IPS-20b (cell line): ENCODE data around the gene DLX1.
"Not testable (repeated sequence)": the region's sequence is repeated elsewhere in the genome, so short reads cannot be mapped to it uniquely, and the experiment has no call there.

Source experiments
- H3K27ac ChIP-seq: one replicate; pipeline ENCODE4 v1.5.1; 2013; ENCODE audit warnings: low read length
- H3K27me3 ChIP-seq: 2 replicates; pipeline ENCODE4 v1.6.1; 2013; ENCODE audit warnings: mild to moderate bottlenecking, low read length, inconsistent platforms; ENCODE audit not compliant: insufficient read depth
- H3K36me3 ChIP-seq: 2 replicates; pipeline ENCODE4 v1.6.1; 2013; ENCODE audit warnings: low read depth, mild to moderate bottlenecking, inconsistent platforms, low read length, moderate library complexity; ENCODE audit not compliant: insufficient read depth
- H3K4me1 ChIP-seq: 2 replicates; pipeline ENCODE4 v1.6.1; 2013; ENCODE audit warnings: mild to moderate bottlenecking, control low read depth, inconsistent platforms, low read length, moderate library complexity; ENCODE audit not compliant: insufficient read depth
- H3K4me3 ChIP-seq: 2 replicates; pipeline ENCODE4 v1.5.1; 2013; ENCODE audit warnings: mild to moderate bottlenecking, low read length, inconsistent platforms
- H3K9ac ChIP-seq: 2 replicates; pipeline ENCODE4 v1.6.1; 2013; ENCODE audit warnings: low read depth, mild to moderate bottlenecking, inconsistent platforms, low read length, moderate library complexity
- H3K9me3 ChIP-seq: 2 replicates; pipeline ENCODE4 v1.6.1; 2013; ENCODE audit warnings: mild to moderate bottlenecking, low read depth, low read length, inconsistent platforms; ENCODE audit not compliant: insufficient read depth

DLX1 gene

GRCh38 chr2:172114176-172114575 lies 28.9 kb downstream of the DLX1 start:
- H3K27me3 ChIP-seq = peaks cover 13% of the 10 kb centered on the region
- not testable (repeated sequence) for H3K36me3 ChIP-seq, H3K27ac ChIP-seq, H3K9me3 ChIP-seq, H3K9ac ChIP-seq, H3K4me1 ChIP-seq, H3K4me3 ChIP-seq

DNA sequence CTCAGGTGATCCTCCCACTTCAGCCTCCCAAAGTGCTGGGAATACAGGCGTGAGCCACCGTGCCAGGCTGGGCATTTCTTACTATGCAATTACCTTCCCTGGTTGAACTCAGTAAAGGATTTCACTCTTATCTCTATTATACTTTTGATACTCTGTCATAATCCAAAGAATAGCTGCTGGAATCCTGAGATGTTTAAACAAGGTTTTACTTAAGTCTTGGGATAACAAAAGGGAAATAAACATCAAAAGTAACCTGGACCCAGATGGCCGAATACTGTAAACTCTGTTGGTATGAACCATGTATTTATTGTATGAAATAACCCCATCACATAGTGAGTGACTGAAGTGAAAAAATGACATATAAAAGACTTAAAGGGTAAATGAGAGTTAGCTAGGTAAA lies 29.3 kb downstream of the DLX1 start:
- no peaks in the 10 kb centered on the region for H3K36me3 ChIP-seq
- no peaks in the 10 kb centered on the region for H3K9me3 ChIP-seq

GRCh38 chr2:172116107-172116506 lies 30.8 kb downstream of the DLX1 start:
- H3K4me3 ChIP-seq = no peak overlapping the region
- no peak overlapping the region for H3K9ac ChIP-seq
- no peaks in the 10 kb centered on the region; the same call in none of the 2 replicates for H3K27me3 ChIP-seq
- H3K4me1 ChIP-seq = no peaks in the 10 kb centered on the region
- H3K36me3 ChIP-seq = no peaks in the 10 kb centered on the region
- no peak overlapping the region for H3K27ac ChIP-seq
- H3K9me3 ChIP-seq = no peaks in the 10 kb centered on the region

More for the DNA sequence above, 29.3 kb downstream of the DLX1 start:
- H3K4me1 ChIP-seq = no peaks in the 10 kb centered on the region
- H3K9ac ChIP-seq = no peak overlapping the region
- no peak overlapping the region for H3K4me3 ChIP-seq
- H3K27me3 ChIP-seq = peaks cover 9% of the 10 kb centered on the region
- H3K27ac ChIP-seq = no peak overlapping the region

- no peaks in the 10 kb centered on the region; the same call in 1 of the 2 replicates for H3K27me3 ChIP-seq
- no peak overlapping the region for H3K9ac ChIP-seq
- no peaks in the 10 kb centered on the region for H3K36me3 ChIP-seq
- H3K4me1 ChIP-seq = no peaks in the 10 kb centered on the region
- H3K27ac ChIP-seq = no peak overlapping the region
- H3K4me3 ChIP-seq = no peak overlapping the region
- H3K9me3 ChIP-seq = no peaks in the 10 kb centered on the region
These were observed 33.8 kb downstream of the DLX1 start for GRCh38 chr2:172119089-172119488.

GRCh38 chr2:172120118-172120517 lies 34.8 kb downstream of the DLX1 start:
- Histone ChIP-seq H3K9me3 (no peaks in the 10 kb centered on the region), H3K27me3 (no peaks in the 10 kb centered on the region; the same call in 1 of the 2 replicates), H3K4me1 (no peaks in the 10 kb centered on the region), H3K36me3 (no peaks in the 10 kb centered on the region), H3K9ac (no peak overlapping the region), H3K27ac (no peak overlapping the region), H3K4me3 (no peak overlapping the region)

DNA sequence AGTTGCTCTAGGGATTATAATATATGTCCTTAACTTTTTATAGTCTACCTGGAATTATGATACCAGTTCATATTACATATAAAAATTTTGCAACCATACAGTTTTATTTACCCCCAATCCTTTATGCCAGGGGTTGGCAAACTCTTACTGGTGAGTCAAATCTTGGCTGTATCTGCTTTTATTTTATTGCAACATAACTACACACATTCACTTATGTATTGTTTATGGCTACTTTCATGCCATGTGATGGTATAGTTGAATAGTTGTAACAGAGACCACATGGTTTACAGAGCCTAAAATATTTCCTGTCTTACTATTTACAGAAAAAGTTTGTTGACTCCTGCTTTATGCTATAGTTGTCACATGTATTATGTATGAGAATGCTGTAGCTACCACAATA lies 43.2 kb downstream of the DLX1 start:
- no peak overlapping the region for H3K4me3 ChIP-seq
- no peak overlapping the region for H3K27ac ChIP-seq
- peaks cover 7% of the 10 kb centered on the region; the same call in 1 of the 2 replicates for H3K27me3 ChIP-seq
- H3K9me3 ChIP-seq = peaks cover 5% of the 10 kb centered on the region
- H3K4me1 ChIP-seq = peaks cover 17% of the 10 kb centered on the region; the same call in 1 of the 2 replicates
- H3K9ac ChIP-seq = no peak overlapping the region
- H3K36me3 ChIP-seq = no peaks in the 10 kb centered on the region

- no peak overlapping the region for H3K4me3 ChIP-seq
- H3K4me1 ChIP-seq = peaks cover 17% of the 10 kb centered on the region; the same call in 1 of the 2 replicates
- H3K9me3 ChIP-seq = peaks cover 5% of the 10 kb centered on the region
- H3K27ac ChIP-seq = no peak overlapping the region
- peaks cover 7% of the 10 kb centered on the region; the same call in 1 of the 2 replicates for H3K27me3 ChIP-seq
- no peaks in the 10 kb centered on the region for H3K36me3 ChIP-seq
- H3K9ac ChIP-seq = no peak overlapping the region
These were observed 44.1 kb downstream of the DLX1 start for GRCh38 chr2:172129404-172129803.

GRCh38 chr2:172131713-172132555 lies 46.6 kb downstream of the DLX1 start:
- Histone ChIP-seq H3K9me3 (peaks cover 5% of the 10 kb centered on the region), H3K36me3 (no peaks in the 10 kb centered on the region), H3K4me3 (peak overlapping the region; percentile 2; the same call in 1 of the 2 replicates), H3K27ac (no peak overlapping the region), H3K27me3 (peaks cover 7% of the 10 kb centered on the region; the same call in 1 of the 2 replicates), H3K4me1 (peaks cover 17% of the 10 kb centered on the region; the same call in 1 of the 2 replicates), H3K9ac (peak overlapping the region; percentile 0; the same call in 1 of the 2 replicates)

- Histone ChIP-seq H3K4me1 (peaks cover 17% of the 10 kb centered on the region; the same call in 1 of the 2 replicates), H3K27me3 (peaks cover 7% of the 10 kb centered on the region; the same call in 1 of the 2 replicates), H3K9me3 (peaks cover 5% of the 10 kb centered on the region), H3K27ac (no peak overlapping the region), H3K4me3 (no peak overlapping the region), H3K36me3 (no peaks in the 10 kb centered on the region), H3K9ac (no peak overlapping the region)
These were observed 49.0 kb downstream of the DLX1 start for GRCh38 chr2:172134270-172134669.

GRCh38 chr2:172135446-172135845 lies 50.1 kb downstream of the DLX1 start:
- Histone ChIP-seq H3K4me1 (peaks cover 17% of the 10 kb centered on the region; the same call in 1 of the 2 replicates), H3K27me3 (peaks cover 7% of the 10 kb centered on the region; the same call in 1 of the 2 replicates), H3K9ac (no peak overlapping the region), H3K36me3 (no peaks in the 10 kb centered on the region), H3K9me3 (peaks cover 5% of the 10 kb centered on the region), H3K4me3 (no peak overlapping the region), H3K27ac (no peak overlapping the region)

DNA sequence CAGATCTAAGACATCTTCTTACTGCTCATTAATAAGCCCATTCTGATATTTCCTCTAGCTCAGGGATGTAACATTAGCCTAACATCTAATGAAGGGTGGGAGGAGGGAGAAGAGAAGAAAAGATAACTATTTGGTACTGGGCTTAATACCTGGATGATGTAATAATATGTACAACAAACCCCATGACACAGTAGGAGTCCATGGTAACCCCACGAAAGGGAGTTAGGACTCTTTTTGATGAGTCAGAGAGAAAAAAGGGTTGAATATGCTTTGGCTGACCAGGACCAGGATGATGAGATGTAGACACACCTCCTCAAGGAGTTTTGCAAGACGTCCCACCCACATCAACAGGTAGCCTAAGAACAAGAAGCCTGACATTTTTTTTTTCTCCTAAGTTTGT lies 51.8 kb downstream of the DLX1 start:
- H3K27me3 ChIP-seq = peaks cover 7% of the 10 kb centered on the region; the same call in 1 of the 2 replicates
- H3K4me1 ChIP-seq = peaks cover 12% of the 10 kb centered on the region; the same call in 1 of the 2 replicates
- H3K9ac ChIP-seq = no peak overlapping the region
- no peak overlapping the region for H3K4me3 ChIP-seq
- H3K9me3 ChIP-seq = no peaks in the 10 kb centered on the region
- H3K27ac ChIP-seq = no peak overlapping the region
- H3K36me3 ChIP-seq = no peaks in the 10 kb centered on the region

DNA sequence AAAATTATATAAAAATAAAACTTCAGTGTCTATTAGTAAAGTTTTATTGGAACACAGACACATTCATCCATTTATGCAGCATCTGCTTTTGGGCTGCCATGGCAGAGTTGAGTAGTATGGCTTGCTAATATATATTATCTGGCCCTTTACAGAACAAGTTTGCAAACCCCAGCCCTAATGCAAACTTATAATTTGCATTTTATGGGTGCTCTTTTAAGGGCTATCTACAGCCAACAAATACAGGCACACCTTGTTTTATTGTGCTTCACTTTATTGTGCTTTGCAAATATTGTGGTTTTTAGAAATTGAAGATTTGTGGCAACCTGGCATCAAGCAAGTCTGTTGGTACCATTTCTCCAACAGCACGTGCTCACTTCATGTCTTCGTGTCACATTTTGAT lies 52.6 kb downstream of the DLX1 start:
- Histone ChIP-seq H3K27me3 (peaks cover 4% of the 10 kb centered on the region; the same call in 1 of the 2 replicates), H3K4me1 (peaks cover 4% of the 10 kb centered on the region; the same call in 1 of the 2 replicates), H3K9ac (no peak overlapping the region), H3K4me3 (no peak overlapping the region), H3K9me3 (no peaks in the 10 kb centered on the region), H3K36me3 (no peaks in the 10 kb centered on the region), H3K27ac (no peak overlapping the region)
